ENCODE results near the gene MINDY3.

MINDY3 gene

DNA sequence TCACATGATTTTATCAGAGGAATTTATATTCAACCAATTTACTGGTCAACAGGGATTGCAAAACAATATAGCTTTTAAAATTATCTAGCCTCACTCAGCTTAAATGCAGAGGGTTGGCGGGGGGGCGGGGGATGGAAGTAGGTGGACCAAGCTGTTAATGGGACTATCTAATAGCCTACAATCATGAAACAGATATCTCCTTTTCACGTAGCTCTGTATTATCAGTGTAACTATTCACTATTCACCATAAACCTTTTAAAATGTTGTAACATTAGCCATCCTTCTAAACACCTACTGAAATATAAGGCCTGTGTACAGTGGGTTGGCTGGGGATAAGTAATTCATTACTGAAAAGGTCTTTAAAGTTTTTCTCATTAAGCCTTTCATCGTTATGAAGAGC lies 56.2 kb downstream of the MINDY3 start:
- POLR2A ChIA-PET, result no interaction called here
- H3K27ac ChIP-seq (ENCODE audit: extremely low read depth, low read depth, low read length), result no peak overlapping the region
- CTCF ChIA-PET, result interaction anchor here (1.0 to 1.5 kb wide), 2 partner anchors 9 to 12 kb away, joined by 3 read pairs; no protein-coding TSS in a partner anchor
- no peaks in the 10 kb centered on the region for H3K9me3 ChIP-seq (ENCODE audit: control insufficient read depth, insufficient read depth, low read depth, low read length)
- TF ChIP-seq GFI1B (tag by site-specific recombination; IDR thresholded peaks at IDR 0.05) (no peak), ZBTB8A (tag by site-specific recombination; IDR thresholded peaks at IDR 0.05) (no peak), ZSCAN23 (tag by site-specific recombination; IDR thresholded peaks at IDR 0.05) (no peak), OSR2 (tag by site-specific recombination; IDR thresholded peaks at IDR 0.05) (peak; percentile 45; the same call in 1 of the 2 replicates), EGR2 (tag by site-specific recombination; IDR thresholded peaks at IDR 0.05; ENCODE audit: low read depth) (peak; percentile 65), TCF7L2 (IDR thresholded peaks at IDR 0.05; ENCODE audit: borderline replicate concordance, low read depth, low read length) (0 out of 2 replicates have a peak, but pooled peaks have one; percentile 35), ZSCAN30 (tag by site-specific recombination; IDR thresholded peaks at IDR 0.05) (no peak), ZNF174 (tag by site-specific recombination; IDR thresholded peaks at IDR 0.05) (no peak), ZFP3 (tag by site-specific recombination; IDR thresholded peaks at IDR 0.05; ENCODE audit: low read depth) (no peak), SP7 (tag by site-specific recombination; IDR thresholded peaks at IDR 0.05) (peak; percentile 65; the same call in 1 of the 2 replicates), ZNF843 (tag by site-specific recombination; IDR thresholded peaks at IDR 0.05) (0 out of 2 replicates have a peak, but pooled peaks have one; percentile 44), ZNF660 (tag by site-specific recombination; IDR thresholded peaks at IDR 0.05) (peak; percentile 76), ZFHX2 (tag by site-specific recombination; conservative IDR thresholded peaks at IDR 0.05) (peak; percentile 78)
- TF ChIP-seq, protein P1, sequence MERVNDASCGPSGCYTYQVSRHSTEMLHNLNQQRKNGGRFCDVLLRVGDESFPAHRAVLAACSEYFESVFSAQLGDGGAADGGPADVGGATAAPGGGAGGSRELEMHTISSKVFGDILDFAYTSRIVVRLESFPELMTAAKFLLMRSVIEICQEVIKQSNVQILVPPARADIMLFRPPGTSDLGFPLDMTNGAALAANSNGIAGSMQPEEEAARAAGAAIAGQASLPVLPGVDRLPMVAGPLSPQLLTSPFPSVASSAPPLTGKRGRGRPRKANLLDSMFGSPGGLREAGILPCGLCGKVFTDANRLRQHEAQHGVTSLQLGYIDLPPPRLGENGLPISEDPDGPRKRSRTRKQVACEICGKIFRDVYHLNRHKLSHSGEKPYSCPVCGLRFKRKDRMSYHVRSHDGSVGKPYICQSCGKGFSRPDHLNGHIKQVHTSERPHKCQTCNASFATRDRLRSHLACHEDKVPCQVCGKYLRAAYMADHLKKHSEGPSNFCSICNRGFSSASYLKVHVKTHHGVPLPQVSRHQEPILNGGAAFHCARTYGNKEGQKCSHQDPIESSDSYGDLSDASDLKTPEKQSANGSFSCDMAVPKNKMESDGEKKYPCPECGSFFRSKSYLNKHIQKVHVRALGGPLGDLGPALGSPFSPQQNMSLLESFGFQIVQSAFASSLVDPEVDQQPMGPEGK (tag by site-specific recombination; IDR thresholded peaks at IDR 0.05), result 0 out of 2 replicates have a peak, but pooled peaks have one; percentile 29
- TF ChIP-seq, protein P2, sequence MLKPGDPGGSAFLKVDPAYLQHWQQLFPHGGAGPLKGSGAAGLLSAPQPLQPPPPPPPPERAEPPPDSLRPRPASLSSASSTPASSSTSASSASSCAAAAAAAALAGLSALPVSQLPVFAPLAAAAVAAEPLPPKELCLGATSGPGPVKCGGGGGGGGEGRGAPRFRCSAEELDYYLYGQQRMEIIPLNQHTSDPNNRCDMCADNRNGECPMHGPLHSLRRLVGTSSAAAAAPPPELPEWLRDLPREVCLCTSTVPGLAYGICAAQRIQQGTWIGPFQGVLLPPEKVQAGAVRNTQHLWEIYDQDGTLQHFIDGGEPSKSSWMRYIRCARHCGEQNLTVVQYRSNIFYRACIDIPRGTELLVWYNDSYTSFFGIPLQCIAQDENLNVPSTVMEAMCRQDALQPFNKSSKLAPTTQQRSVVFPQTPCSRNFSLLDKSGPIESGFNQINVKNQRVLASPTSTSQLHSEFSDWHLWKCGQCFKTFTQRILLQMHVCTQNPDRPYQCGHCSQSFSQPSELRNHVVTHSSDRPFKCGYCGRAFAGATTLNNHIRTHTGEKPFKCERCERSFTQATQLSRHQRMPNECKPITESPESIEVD (tag by site-specific recombination; IDR thresholded peaks at IDR 0.05), result 0 out of 2 replicates have a peak, but pooled peaks have one; percentile 40
- TF ChIP-seq, protein P3, sequence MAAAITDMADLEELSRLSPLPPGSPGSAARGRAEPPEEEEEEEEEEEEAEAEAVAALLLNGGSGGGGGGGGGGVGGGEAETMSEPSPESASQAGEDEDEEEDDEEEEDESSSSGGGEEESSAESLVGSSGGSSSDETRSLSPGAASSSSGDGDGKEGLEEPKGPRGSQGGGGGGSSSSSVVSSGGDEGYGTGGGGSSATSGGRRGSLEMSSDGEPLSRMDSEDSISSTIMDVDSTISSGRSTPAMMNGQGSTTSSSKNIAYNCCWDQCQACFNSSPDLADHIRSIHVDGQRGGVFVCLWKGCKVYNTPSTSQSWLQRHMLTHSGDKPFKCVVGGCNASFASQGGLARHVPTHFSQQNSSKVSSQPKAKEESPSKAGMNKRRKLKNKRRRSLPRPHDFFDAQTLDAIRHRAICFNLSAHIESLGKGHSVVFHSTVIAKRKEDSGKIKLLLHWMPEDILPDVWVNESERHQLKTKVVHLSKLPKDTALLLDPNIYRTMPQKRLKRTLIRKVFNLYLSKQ (tag by site-specific recombination; IDR thresholded peaks at IDR 0.05; ENCODE audit: borderline replicate concordance), result no peak
- H3K4me3 ChIP-seq (ENCODE audit: low read depth, low read length), result no peak overlapping the region
- peaks cover 33% of the 10 kb centered on the region for H3K4me1 ChIP-seq (ENCODE audit: control insufficient read depth, insufficient read depth, low read length)
- peaks cover 0 to 10% of the 10 kb centered on the region in 2 experiments; a peak in 1 of 3 replicates for H3K36me3 ChIP-seq (ENCODE audit: control insufficient read depth in 2 of 2, insufficient read depth in 1 of 2, low read length in 2 of 2)

DNA sequence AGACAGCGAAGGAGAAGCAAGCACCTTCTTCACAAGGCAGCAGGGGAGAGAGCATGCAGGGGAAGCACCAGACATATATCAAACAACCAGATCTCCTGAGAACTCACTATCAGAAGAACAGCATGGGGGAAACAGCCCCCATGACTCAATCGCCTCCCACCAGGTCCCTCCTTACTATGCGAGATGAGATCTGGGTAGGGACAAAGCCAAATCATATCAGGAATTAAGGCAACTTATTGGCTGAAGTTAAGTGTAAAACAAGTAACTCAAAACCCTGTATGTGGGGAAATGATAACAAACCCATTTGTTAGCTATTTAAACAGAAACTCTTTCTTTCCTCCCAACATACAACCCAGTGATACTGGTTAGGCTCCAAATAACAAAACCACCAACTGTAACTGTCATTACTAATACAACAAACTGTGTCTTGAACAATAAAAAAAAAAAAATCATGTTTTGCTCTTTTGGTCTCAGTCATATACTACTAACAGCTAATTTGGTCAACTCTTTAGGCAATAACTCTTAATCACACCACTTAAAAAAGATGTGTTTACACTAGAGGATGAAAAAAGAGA lies 57.8 kb downstream of the MINDY3 start:
- H3K9me3 ChIP-seq (ENCODE audit: control insufficient read depth, insufficient read depth, low read depth, low read length), result no peaks in the 10 kb centered on the region
- peaks cover 30% of the 10 kb centered on the region for H3K4me1 ChIP-seq (ENCODE audit: control insufficient read depth, insufficient read depth, low read length)
- no peak overlapping the region for H3K4me3 ChIP-seq (ENCODE audit: low read depth, low read length)
- ChIA-PET CTCF (no interaction called here), POLR2A (no interaction called here)
- peaks cover 0 to 10% of the 10 kb centered on the region in 2 experiments; a peak in 1 of 3 replicates for H3K36me3 ChIP-seq (ENCODE audit: control insufficient read depth in 2 of 2, insufficient read depth in 1 of 2, low read length in 2 of 2)
- H3K27ac ChIP-seq (ENCODE audit: extremely low read depth, low read depth, low read length), result 0 out of 2 replicates have a peak overlapping the region, but pooled peaks have one; percentile 4
- TF ChIP-seq ZBTB21 (tag by site-specific recombination; IDR thresholded peaks at IDR 0.05) (no peak), ZNF48 (tag by site-specific recombination; IDR thresholded peaks at IDR 0.05) (no peak), ZNF24 (tag by site-specific recombination; IDR thresholded peaks at IDR 0.05) (no peak), ZNF404 (tag by site-specific recombination; IDR thresholded peaks at IDR 0.05) (no peak), ZBTB8A (tag by site-specific recombination; IDR thresholded peaks at IDR 0.05) (no peak), ZNF561 (tag by site-specific recombination; IDR thresholded peaks at IDR 0.05; ENCODE audit: borderline replicate concordance) (no peak), MZF1 (tag by site-specific recombination; IDR thresholded peaks at IDR 0.05; ENCODE audit: borderline replicate concordance) (no peak), TRIM28 (IDR thresholded peaks at IDR 0.05; ENCODE audit: borderline replicate concordance, low read length) (peak; percentile 44; the same call in 1 of the 2 replicates), RBAK (tag by site-specific recombination; IDR thresholded peaks at IDR 0.05) (no peak)
- TF ChIP-seq, protein P4, sequence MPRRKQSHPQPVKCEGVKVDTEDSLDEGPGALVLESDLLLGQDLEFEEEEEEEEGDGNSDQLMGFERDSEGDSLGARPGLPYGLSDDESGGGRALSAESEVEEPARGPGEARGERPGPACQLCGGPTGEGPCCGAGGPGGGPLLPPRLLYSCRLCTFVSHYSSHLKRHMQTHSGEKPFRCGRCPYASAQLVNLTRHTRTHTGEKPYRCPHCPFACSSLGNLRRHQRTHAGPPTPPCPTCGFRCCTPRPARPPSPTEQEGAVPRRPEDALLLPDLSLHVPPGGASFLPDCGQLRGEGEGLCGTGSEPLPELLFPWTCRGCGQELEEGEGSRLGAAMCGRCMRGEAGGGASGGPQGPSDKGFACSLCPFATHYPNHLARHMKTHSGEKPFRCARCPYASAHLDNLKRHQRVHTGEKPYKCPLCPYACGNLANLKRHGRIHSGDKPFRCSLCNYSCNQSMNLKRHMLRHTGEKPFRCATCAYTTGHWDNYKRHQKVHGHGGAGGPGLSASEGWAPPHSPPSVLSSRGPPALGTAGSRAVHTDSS (tag by site-specific recombination; IDR thresholded peaks at IDR 0.05), result no peak
- TF ChIP-seq, protein P2 (tag by site-specific recombination; IDR thresholded peaks at IDR 0.05), result peak; percentile 87

All from HEK293 (cell line).